Effector memory CD8-positive, alpha-beta T cell (primary cell): ENCODE measurements around the gene ANKLE2.
A peak's percentile ranks its signal among the peaks of the same experiment; 100 is the strongest.
"Not testable (repeated sequence)": the region's sequence is repeated elsewhere in the genome, so short reads cannot be mapped to it uniquely, and the experiment has no call there.

Experiments used
- ATAC-seq: fragments of 150-1000 bp; cut with Tn5 transposase; replicated peaks from 2 replicates; pipeline ENCODE4 v1.10.0; 2021; ENCODE audit warnings: mild to moderate bottlenecking, moderate library complexity
- DNase-seq, 3 experiments: peaks; one replicate each; pipeline ENCODE4 v3.0.0; 2021
- H3K27ac Mint-ChIP-seq, 2 donors: one replicate each; pipeline ENCODE4 v1.8.0; 2022; ENCODE audit warnings: mild to moderate bottlenecking in 2 of 2, mixed read lengths in 2 of 2, moderate library complexity in 2 of 2
- H3K27me3 Mint-ChIP-seq, 2 donors: one replicate each; pipeline ENCODE4 v1.8.0; 2022; ENCODE audit warnings: mixed read lengths in 2 of 2
- H3K36me3 Mint-ChIP-seq: one replicate; pipeline ENCODE4 v1.8.0; 2022; ENCODE audit warnings: mild to moderate bottlenecking, moderate library complexity, mixed read lengths; ENCODE audit not compliant: insufficient read depth
- H3K4me1 Mint-ChIP-seq, 2 donors: one replicate each; pipeline ENCODE4 v1.8.0; 2022; ENCODE audit warnings: low read depth in 2 of 2, mixed read lengths in 2 of 2
- H3K4me3 Mint-ChIP-seq, 2 donors: one replicate each; pipeline ENCODE4 v1.8.0; 2022; ENCODE audit warnings: mild to moderate bottlenecking in 2 of 2, mixed read lengths in 2 of 2, moderate library complexity in 2 of 2
- H3K9me3 Mint-ChIP-seq, 2 donors: one replicate each; pipeline ENCODE4 v1.8.0; 2022; ENCODE audit warnings: mixed read lengths in 2 of 2

Gene ANKLE2

GRCh38 chr12:132698341-132698740 is 63.3 kb downstream of the ANKLE2 start:
- Mint-ChIP-seq H3K27me3 (no peaks in the 10 kb centered on the region), H3K4me1 (no peaks in the 10 kb centered on the region), H3K9me3 (no peaks in the 10 kb centered on the region), H3K36me3 (peaks cover 4% of the 10 kb centered on the region), H3K27ac (no peak overlapping the region), H3K4me3 (no peak overlapping the region)
- ATAC-seq = no peak
- DNase-seq = no peak

- no peak for DNase-seq
- Mint-ChIP-seq H3K27me3 (no peaks in the 10 kb centered on the region), H3K4me1 (no peaks in the 10 kb centered on the region), H3K4me3 (no peak overlapping the region), H3K36me3 (peaks cover 4% of the 10 kb centered on the region), H3K9me3 (no peaks in the 10 kb centered on the region), H3K27ac (no peak overlapping the region)
- no peak for ATAC-seq
Measured at GRCh38 chr12:132695431-132695830, 66.2 kb downstream of the ANKLE2 start.

GRCh38 chr12:132694888-132695287 is 66.7 kb downstream of the ANKLE2 start:
- not testable (repeated sequence) for H3K36me3 Mint-ChIP-seq

GRCh38 chr12:132692030-132692429 is 69.6 kb downstream of the ANKLE2 start:
- not testable (repeated sequence) for H3K36me3 Mint-ChIP-seq, H3K4me3 Mint-ChIP-seq, H3K27me3 Mint-ChIP-seq, DNase-seq, H3K9me3 Mint-ChIP-seq, H3K4me1 Mint-ChIP-seq, ATAC-seq
- H3K27ac Mint-ChIP-seq = peak overlapping the region in 1 of 2 donors; percentile 41

More at GRCh38 chr12:132694888-132695287, 66.7 kb downstream of the ANKLE2 start:
- not testable (repeated sequence) for H3K4me1 Mint-ChIP-seq, H3K4me3 Mint-ChIP-seq, H3K9me3 Mint-ChIP-seq, DNase-seq, H3K27me3 Mint-ChIP-seq, H3K27ac Mint-ChIP-seq, ATAC-seq

- no peaks in the 10 kb centered on the region for H3K27me3 Mint-ChIP-seq
- no peak for ATAC-seq
- H3K9me3 Mint-ChIP-seq = no peaks in the 10 kb centered on the region
- DNase-seq = no peak
- H3K27ac Mint-ChIP-seq = no peak overlapping the region
- peaks cover 16% of the 10 kb centered on the region for H3K36me3 Mint-ChIP-seq
- peaks cover 8 to 16% of the 10 kb centered on the region in 2 donors for H3K4me1 Mint-ChIP-seq
- H3K4me3 Mint-ChIP-seq = peak overlapping the region in 1 of 2 donors; percentile 25
Measured at GRCh38 chr12:132690112-132690511, 71.5 kb downstream of the ANKLE2 start.

DNA sequence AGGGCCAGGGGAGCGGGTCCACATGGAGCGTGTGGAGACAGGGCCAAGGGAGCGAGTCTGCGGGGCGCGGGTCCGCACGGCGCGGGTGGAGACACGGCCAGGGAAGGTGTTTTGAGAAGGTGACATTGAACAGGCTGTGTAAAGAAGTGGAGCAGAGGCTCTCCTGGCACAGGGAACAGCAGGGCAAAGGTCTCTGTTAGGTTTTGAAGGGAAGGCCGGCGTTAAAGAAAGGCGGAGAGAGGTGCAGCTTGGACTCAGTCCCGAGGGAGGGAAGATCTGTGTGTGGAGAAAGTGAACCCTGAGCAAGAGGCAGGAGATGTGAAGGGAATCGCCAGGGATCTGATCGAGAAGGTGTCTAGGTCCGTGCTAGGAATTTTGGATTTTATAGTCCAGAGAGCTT is 72.4 kb downstream of the ANKLE2 start:
- Mint-ChIP-seq H3K4me1 (peaks cover 10 to 16% of the 10 kb centered on the region in 2 donors), H3K4me3 (peak overlapping the region; percentile 60 to 64), H3K36me3 (peaks cover 16% of the 10 kb centered on the region), H3K27ac (peak overlapping the region in 1 of 2 donors; percentile 91), H3K27me3 (no peaks in the 10 kb centered on the region), H3K9me3 (no peaks in the 10 kb centered on the region)
- no peak for ATAC-seq
- DNase-seq = no peak

DNA sequence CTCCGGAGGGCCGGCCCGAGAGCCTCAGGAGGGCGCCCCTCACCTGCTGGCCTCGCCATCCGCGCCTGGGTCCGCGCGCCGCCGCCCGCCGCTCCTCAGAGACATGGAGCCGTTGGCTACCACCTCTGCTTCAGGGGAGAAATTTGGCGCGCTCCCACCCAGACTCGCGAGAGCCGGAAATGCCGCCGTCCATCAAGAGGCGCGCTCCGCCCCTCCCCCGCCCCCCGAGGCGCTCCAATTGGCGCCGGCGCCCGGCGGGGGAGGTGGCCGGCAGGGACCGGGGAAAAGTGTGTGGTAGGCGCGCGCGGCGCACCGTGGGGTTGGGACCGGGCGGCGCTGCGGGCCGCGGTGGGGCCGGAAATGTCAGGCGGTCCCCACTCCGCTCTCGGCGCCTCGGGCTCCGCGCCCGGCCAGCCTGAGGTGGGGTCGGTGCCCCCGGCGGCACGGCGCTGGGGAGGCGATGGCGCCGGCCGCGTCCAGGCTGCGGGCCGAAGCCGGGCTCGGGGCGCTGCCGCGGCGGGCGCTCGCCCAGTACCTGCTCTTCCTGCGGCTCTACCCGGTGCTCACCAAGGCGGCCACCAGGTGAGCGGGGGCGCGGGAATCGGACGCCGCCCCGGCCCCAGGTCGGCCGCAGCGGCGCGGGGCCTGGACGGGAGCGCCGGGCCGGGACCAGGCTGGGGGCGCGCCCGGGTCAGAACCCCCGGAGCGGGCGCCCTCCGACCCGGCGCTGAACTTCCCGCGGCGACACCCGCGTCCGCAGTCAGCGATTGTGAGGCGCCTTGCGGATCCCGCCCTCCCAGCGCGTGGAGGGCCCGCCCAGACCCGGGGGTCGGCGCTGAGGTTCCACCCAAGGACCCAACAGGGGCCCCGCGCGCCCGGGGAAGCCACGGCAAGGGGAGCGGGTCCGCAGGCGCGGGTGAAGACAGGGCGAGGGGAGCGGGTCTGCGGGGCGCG is 74.1 kb downstream of the ANKLE2 start, which contains the start of the genes POLE and PXMP2:
TSS of gene POLE (minus strand) at position 132 of the 954 bp plus-strand sequence. CDS start at position 105, 27 bp downstream.
TSS of gene PXMP2 (plus strand) at position 377 of the 954 bp plus-strand sequence. CDS start at position 461, 84 bp downstream.
- ATAC-seq (peak; percentile 91), DNase-seq (peak; percentile 90)
- Mint-ChIP-seq H3K4me1 (peaks cover 10 to 16% of the 10 kb centered on the region in 2 donors), H3K9me3 (no peaks in the 10 kb centered on the region), H3K4me3 (peak within 1 kb of the TSS; percentile 79 to 85), H3K36me3 (peaks cover 16% of the 10 kb centered on the region), H3K27ac (peak within 1 kb of the TSS; percentile 41 to 76), H3K27me3 (no peaks in the 10 kb centered on the region)

- Mint-ChIP-seq H3K36me3 (peaks cover 18% of the 10 kb centered on the region), H3K9me3 (no peaks in the 10 kb centered on the region), H3K4me1 (peaks cover 10 to 16% of the 10 kb centered on the region in 2 donors), H3K27ac (peak overlapping the region; percentile 41 to 76), H3K27me3 (no peaks in the 10 kb centered on the region), H3K4me3 (peak overlapping the region; percentile 79 to 85)
- no peak for DNase-seq
- ATAC-seq = peak; percentile 46
Measured at GRCh38 chr12:132686825-132687210, 74.8 kb downstream of the ANKLE2 start.

DNA sequence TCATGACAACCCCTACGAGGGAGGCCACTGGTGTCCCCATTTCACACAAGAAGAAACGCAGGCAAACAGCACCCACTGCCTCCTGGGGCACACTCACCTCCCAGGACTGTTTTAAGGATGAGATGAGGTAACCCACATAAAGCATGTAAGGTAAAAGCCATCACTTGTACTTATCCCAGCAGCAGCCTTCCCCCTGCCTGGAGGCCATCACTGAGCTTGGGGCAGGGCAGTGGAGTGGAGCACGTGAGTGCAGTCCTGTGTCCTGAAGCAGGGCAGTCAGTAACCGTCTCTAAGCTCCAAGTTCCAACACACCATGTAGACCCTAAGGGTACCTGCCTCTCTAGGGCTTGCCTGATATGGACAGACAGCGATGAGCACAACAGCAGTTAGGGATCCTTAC is 76.2 kb downstream of the ANKLE2 start:
- Mint-ChIP-seq H3K4me1 (peaks cover 15 to 16% of the 10 kb centered on the region in 2 donors), H3K27me3 (no peaks in the 10 kb centered on the region), H3K27ac (peak overlapping the region in 1 of 2 donors; percentile 76), H3K36me3 (peaks cover 18% of the 10 kb centered on the region), H3K9me3 (no peaks in the 10 kb centered on the region), H3K4me3 (peak overlapping the region; percentile 37 to 85)
- DNase-seq (no peak), ATAC-seq (no peak)

DNA sequence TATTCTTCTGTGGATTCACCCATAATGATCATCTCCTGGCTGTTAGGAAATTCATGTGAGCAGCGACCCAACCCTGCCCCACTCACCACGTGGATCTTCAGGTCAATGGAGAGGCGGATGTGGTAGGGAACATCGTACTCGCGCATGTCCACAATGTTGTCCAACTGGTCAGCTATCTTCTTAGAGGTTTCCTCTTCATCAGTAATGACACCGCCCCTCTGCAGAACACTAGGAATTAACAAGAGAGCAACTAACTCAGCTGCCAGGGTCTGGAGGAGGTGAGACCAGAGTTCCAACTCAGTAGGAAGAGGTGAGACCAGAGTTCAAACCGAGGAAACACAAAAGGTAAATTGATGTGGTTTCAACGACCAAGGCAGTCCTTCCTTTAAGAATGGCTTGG is 84.1 kb downstream of the ANKLE2 start:
- Mint-ChIP-seq H3K27me3 (no peaks in the 10 kb centered on the region), H3K4me3 (no peak overlapping the region), H3K36me3 (peaks cover 14% of the 10 kb centered on the region), H3K4me1 (peaks cover 0 to 10% of the 10 kb centered on the region in 2 donors), H3K27ac (no peak overlapping the region), H3K9me3 (no peaks in the 10 kb centered on the region)
- DNase-seq (no peak), ATAC-seq (no peak)

DNA sequence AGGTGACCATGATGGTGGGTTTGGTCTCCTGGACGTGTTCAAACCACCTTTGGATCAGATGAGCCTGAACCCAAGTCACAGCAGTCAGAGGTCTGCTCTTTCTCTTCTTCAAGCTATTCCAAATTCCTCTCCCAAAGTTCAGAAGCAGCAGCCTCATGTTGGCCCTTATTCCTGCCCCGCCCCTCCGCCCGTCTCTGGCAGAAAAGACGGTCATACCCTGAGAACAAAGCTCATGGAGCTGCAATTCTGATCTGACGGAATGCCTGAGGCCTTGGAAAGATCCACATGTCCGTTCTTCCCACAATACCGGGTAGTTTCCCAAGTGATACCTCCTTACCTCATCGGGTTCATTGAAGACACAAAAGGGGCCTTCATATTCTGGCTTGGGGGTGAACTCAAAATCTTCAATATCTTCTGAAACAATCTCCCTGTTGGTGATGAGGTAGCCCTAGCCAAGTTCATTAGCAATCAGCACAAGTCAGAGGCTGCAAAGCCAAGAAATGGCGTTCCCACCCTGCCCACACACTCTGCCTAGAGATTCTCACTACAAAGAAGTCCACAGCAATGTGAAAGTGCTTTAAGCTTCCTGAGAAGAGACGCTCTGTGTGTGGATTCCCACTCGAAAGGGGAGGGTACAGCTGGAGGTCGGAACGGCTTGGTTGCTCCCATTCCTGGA is 85.7 kb downstream of the ANKLE2 start:
- Mint-ChIP-seq H3K27ac (no peak overlapping the region), H3K4me1 (peaks cover 0 to 10% of the 10 kb centered on the region in 2 donors), H3K4me3 (no peak overlapping the region), H3K36me3 (peaks cover 13% of the 10 kb centered on the region), H3K9me3 (no peaks in the 10 kb centered on the region), H3K27me3 (no peaks in the 10 kb centered on the region)
- ATAC-seq = no peak
- no peak for DNase-seq
